C4-2B (cell line): ENCODE data around the gene PTPRD.

ENCODE experiments used
- CTCF ChIP-seq: fragments of 450-650 bp; conservative IDR thresholded peaks from 2 replicates; pipeline ENCODE4 v1.5.1; 2017; ENCODE audit warnings: mild to moderate bottlenecking
- ZFX ChIP-seq: fragments of 450-650 bp; IDR thresholded peaks from 2 replicates; pipeline ENCODE4 v1.6.1; 2017

GRCh38 chr9:8924562-8924961 lies 1688.2 kb downstream of the PTPRD start:
- TF ChIP-seq CTCF (no peak), ZFX (no peak)
